Subcutaneous abdominal adipose tissue (tissue), 5 donors: ENCODE measurements around the gene MYBPC3.
A peak's percentile ranks its signal among the peaks of the same experiment; 100 is the strongest.

ENCODE experiments used
- H3K27ac ChIP-seq: one replicate; pipeline ENCODE4 v1.7.0; 2013; ENCODE audit warnings: low read depth, mild to moderate bottlenecking, inconsistent platforms, low read length, moderate library complexity
- H3K27me3 ChIP-seq, 5 donors: one replicate each; pipeline ENCODE4 v1.7.0; 2013; ENCODE audit warnings: low read length in 5 of 5, inconsistent platforms in 1 of 5; ENCODE audit not compliant: control insufficient read depth in 5 of 5, insufficient read depth in 4 of 5
- H3K36me3 ChIP-seq, 5 donors: one replicate each; pipeline ENCODE4 v1.7.0; 2013; ENCODE audit warnings: low read length in 5 of 5; ENCODE audit not compliant: control insufficient read depth in 5 of 5, insufficient read depth in 5 of 5
- H3K4me1 ChIP-seq, 5 donors: one replicate each; pipeline ENCODE4 v1.7.0; 2013; ENCODE audit warnings: low read length in 5 of 5, mild to moderate bottlenecking in 3 of 5, moderate library complexity in 1 of 5; ENCODE audit not compliant: control insufficient read depth in 5 of 5, insufficient read depth in 5 of 5
- H3K4me3 ChIP-seq, 5 donors: one replicate each; pipeline ENCODE4 v1.7.0; 2013; ENCODE audit warnings: low read length in 5 of 5, low read depth in 1 of 5
- H3K9ac ChIP-seq, 5 donors: one replicate each; pipeline ENCODE4 v1.7.0; 2013; ENCODE audit warnings: low read length in 5 of 5, mild to moderate bottlenecking in 4 of 5, moderate library complexity in 3 of 5
- H3K9me3 ChIP-seq, 5 donors: one replicate each; pipeline ENCODE4 v1.7.0; 2013; ENCODE audit warnings: low read length in 5 of 5; ENCODE audit not compliant: control insufficient read depth in 5 of 5
- donor health status: healthy.
- donor health status: healthy.
- donor health status: healthy.
- donor health status: healthy.
- donor health status: healthy.

MYBPC3 gene

GRCh38 chr11:47305734-47306483 lies 46.6 kb downstream of the MYBPC3 start:
- Histone ChIP-seq H3K4me3 (no peak overlapping the region), H3K36me3 (peaks cover 24 to 91% (median 65%) of the 10 kb centered on the region in 5 donors), H3K9ac (peak overlapping the region in 1 of 5 donors; percentile 48), H3K27ac (no peak overlapping the region), H3K9me3 (no peaks in the 10 kb centered on the region), H3K27me3 (no peaks in the 10 kb centered on the region), H3K4me1 (peaks cover 5 to 13% (median 12%) of the 10 kb centered on the region in 5 donors)

- Histone ChIP-seq H3K9me3 (peaks cover 0 to 6% (median 3%) of the 10 kb centered on the region in 5 donors), H3K4me3 (no peak overlapping the region), H3K27ac (no peak overlapping the region), H3K36me3 (peaks cover 35 to 79% (median 54%) of the 10 kb centered on the region in 5 donors), H3K9ac (no peak overlapping the region), H3K4me1 (peaks cover 5 to 13% (median 12%) of the 10 kb centered on the region in 5 donors), H3K27me3 (no peaks in the 10 kb centered on the region)
These were observed 49.6 kb downstream of the MYBPC3 start for GRCh38 chr11:47302853-47303252.

DNA sequence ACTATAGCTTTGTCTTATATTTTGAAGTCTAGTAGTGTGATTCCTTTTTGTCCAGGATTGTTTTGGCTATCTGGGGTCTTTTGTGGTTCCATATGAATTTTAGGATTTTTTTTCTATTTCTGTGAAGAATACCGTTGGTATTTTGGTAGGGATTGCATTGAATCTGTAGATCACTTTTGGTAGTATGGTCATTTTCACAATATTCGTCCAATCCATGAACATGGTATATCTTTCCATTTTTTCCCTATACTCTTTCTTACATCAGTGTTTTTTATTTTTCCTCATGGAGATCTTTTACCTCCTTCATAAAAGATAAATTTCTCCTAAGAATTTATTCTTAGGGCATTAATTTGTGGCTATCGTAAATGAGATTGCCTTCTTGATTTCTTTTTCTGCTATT lies 53.4 kb downstream of the MYBPC3 start:
- H3K9ac ChIP-seq: no peak overlapping the region
- no peaks in the 10 kb centered on the region for H3K27me3 ChIP-seq
- H3K4me3 ChIP-seq: no peak overlapping the region
- H3K36me3 ChIP-seq: peaks cover 40 to 70% (median 53%) of the 10 kb centered on the region in 5 donors
- no peaks in the 10 kb centered on the region for H3K4me1 ChIP-seq
- H3K9me3 ChIP-seq: peaks cover 0 to 6% (median 3%) of the 10 kb centered on the region in 5 donors
- H3K27ac ChIP-seq: no peak overlapping the region

DNA sequence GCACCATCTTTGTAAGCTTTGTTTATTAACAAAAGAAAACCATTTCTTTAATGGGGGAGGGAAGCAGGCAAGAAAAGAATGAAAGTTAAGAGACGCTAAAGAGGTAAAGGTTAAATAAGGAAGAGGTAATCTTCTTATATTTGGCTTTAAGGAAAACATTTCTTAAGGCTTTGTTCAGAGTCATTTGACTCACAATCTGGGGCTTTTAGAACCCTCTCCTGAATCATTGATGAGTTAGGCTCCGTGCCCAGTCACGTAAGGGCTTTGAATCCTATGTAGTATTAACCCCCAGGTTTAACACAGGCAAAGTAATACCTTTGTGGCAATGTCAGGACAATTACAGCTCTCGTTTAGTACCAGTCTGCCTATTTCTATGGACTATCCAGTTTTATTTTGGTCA lies 56.5 kb downstream of the MYBPC3 start:
- Histone ChIP-seq H3K9ac (no peak overlapping the region), H3K27ac (no peak overlapping the region), H3K36me3 (peaks cover 39 to 77% (median 66%) of the 10 kb centered on the region in 5 donors)

DNA sequence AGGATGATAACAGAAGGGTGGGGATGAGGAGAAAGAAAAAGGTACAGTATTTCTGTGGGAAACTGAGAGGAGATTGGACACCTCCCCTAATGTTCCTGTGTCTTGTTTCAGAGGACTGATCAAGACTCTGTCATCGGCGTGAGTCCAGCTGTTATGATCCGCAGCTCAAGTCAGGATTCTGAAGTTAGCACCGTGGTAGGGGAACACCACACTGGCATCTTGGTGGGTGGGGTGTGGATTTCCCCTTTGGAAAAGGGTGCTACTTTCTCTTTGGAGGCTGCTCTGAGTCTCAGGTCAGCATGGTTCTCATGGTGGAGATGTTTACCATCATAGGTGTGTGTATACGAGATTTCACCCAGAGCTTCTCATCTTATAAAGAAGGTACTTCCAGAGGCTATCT lies 57.1 kb downstream of the MYBPC3 start:
- no peaks in the 10 kb centered on the region for H3K4me1 ChIP-seq
- peaks cover 39 to 80% (median 72%) of the 10 kb centered on the region in 5 donors for H3K36me3 ChIP-seq
- H3K27ac ChIP-seq: no peak overlapping the region
- H3K27me3 ChIP-seq: no peaks in the 10 kb centered on the region
- no peak overlapping the region for H3K9ac ChIP-seq
- H3K9me3 ChIP-seq: peaks cover 0 to 6% (median 3%) of the 10 kb centered on the region in 5 donors
- no peak overlapping the region for H3K4me3 ChIP-seq

More for the DNA sequence above, 56.5 kb downstream of the MYBPC3 start:
- Histone ChIP-seq H3K4me1 (no peaks in the 10 kb centered on the region), H3K4me3 (no peak overlapping the region), H3K9me3 (peaks cover 0 to 6% (median 3%) of the 10 kb centered on the region in 5 donors), H3K27me3 (no peaks in the 10 kb centered on the region)

- no peaks in the 10 kb centered on the region for H3K27me3 ChIP-seq
- H3K4me1 ChIP-seq: no peaks in the 10 kb centered on the region
- H3K9me3 ChIP-seq: no peaks in the 10 kb centered on the region
- H3K36me3 ChIP-seq: peaks cover 20 to 91% (median 81%) of the 10 kb centered on the region in 5 donors
- no peak overlapping the region for H3K9ac ChIP-seq
- no peak overlapping the region for H3K27ac ChIP-seq
- H3K4me3 ChIP-seq: no peak overlapping the region
These were observed 62.6 kb downstream of the MYBPC3 start for GRCh38 chr11:47289856-47290255.

DNA sequence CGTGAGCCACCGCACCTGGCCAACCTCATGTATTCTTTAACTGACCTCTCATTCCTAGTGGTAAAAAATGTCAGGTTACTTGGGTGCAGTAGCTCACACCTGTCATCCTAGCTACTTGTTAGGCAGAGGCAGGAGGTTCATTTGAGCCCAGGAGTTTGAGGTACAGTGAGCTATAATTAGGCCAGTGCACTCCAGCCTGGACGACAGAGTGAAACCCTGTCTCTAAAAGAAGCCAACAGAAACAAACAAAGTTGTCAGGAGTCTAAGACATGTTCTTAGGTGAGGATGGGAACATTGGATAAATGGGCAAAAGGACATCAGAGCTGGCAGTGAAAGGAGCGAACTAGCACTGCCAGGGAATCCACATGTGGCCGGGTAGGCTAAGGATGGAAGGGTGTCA lies 64.4 kb downstream of the MYBPC3 start:
- Histone ChIP-seq H3K36me3 (peaks cover 20 to 98% (median 85%) of the 10 kb centered on the region in 5 donors), H3K9ac (no peak overlapping the region), H3K27ac (no peak overlapping the region), H3K4me1 (no peaks in the 10 kb centered on the region), H3K27me3 (no peaks in the 10 kb centered on the region), H3K9me3 (no peaks in the 10 kb centered on the region), H3K4me3 (no peak overlapping the region)

DNA sequence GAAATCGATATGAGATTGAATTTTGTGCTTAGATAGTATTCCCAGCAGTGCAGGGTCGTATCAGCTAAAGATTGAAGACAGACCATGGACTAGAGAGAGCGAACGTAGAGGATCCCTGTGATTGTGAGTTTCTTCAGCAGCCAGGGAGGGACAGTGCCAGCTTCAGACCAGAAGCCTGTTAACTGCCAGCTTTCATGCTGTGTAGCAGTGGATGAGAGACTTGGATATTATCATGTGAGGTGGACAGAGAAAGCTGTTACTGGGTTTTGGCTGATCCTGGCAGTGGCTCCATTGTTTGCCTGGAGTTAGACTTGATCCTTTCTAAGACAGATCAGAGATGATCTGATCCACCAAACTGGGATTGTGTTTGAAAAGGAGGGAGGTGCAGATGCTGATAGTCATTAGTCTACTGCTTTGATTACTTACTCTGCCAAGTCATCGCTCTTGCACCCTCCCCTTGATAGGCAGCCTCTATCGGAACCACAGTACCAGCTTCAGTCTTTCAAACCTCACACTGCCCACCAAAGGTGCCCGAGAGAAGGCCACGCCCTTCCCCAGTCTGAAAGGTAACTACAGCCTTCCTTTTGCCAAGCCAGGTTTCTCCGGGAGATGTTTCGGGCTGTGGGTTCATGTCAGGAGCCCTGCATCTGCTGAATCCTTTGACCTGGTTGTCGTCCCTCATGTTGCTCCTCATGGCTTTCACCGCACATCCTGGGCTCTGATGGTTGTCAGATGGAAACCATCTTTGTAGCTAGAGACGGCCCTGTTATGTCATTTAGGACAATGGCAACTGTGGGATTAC lies 66.3 kb downstream of the MYBPC3 start:
- no peaks in the 10 kb centered on the region for H3K27me3 ChIP-seq
- no peak overlapping the region for H3K9ac ChIP-seq
- no peaks in the 10 kb centered on the region for H3K9me3 ChIP-seq
- H3K36me3 ChIP-seq: peaks cover 10 to 96% (median 82%) of the 10 kb centered on the region in 5 donors
- no peaks in the 10 kb centered on the region for H3K4me1 ChIP-seq
- H3K27ac ChIP-seq: no peak overlapping the region
- H3K4me3 ChIP-seq: no peak overlapping the region

DNA sequence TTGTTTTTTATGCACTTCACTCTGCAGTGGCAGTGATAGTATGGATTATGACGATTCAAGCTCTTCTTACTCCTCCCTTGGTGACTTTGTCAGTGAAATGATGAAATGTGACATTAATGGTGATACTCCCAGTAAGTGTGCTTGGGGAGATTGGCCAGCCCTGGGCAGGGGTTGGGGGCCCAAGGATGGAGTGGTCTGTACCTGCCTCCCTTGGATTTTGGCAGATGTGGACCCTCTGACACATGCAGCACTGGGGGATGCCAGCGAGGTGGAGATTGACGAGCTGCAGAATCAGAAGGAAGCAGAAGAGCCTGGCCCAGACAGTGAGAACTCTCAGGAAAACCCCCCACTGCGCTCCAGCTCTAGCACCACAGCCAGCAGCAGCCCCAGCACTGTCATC lies 68.4 kb downstream of the MYBPC3 start:
- no peak overlapping the region for H3K27ac ChIP-seq
- no peaks in the 10 kb centered on the region for H3K4me1 ChIP-seq
- peaks cover 15 to 95% (median 78%) of the 10 kb centered on the region in 5 donors for H3K36me3 ChIP-seq
- no peaks in the 10 kb centered on the region for H3K27me3 ChIP-seq
- no peak overlapping the region for H3K4me3 ChIP-seq
- no peak overlapping the region for H3K9ac ChIP-seq
- H3K9me3 ChIP-seq: no peaks in the 10 kb centered on the region

DNA sequence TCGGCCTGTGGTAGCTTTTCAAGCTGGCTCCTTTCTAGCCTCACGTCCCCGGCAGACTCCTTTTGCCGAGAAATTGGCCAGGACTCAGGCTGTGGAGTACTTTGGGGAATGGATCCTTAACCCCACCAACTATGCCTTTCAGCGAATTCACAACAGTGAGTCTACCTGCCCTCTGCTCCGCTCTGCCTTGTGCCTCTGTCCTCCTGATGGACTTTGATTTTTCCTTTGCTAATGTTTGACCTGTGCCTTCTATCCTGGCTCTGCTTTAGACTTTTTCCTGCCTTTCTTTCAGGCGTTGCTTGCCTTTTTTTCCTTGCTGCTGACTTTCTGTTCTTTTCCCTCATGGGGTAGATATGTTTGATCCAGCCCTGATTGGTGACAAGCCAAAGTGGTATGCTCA lies 70.0 kb downstream of the MYBPC3 start:
- no peaks in the 10 kb centered on the region for H3K9me3 ChIP-seq
- no peaks in the 10 kb centered on the region for H3K4me1 ChIP-seq
- H3K27me3 ChIP-seq: no peaks in the 10 kb centered on the region
- H3K36me3 ChIP-seq: peaks cover 28 to 96% (median 80%) of the 10 kb centered on the region in 5 donors
- no peak overlapping the region for H3K27ac ChIP-seq
- H3K9ac ChIP-seq: no peak overlapping the region
- no peak overlapping the region for H3K4me3 ChIP-seq
